Fibroblast of skin of abdomen (primary cell): ENCODE data around the gene CUL4A.

Experiments
- DNase-seq: peaks from one replicate; pipeline ENCODE4 v3.0.0-alpha.2; 2013

CUL4A gene

DNA sequence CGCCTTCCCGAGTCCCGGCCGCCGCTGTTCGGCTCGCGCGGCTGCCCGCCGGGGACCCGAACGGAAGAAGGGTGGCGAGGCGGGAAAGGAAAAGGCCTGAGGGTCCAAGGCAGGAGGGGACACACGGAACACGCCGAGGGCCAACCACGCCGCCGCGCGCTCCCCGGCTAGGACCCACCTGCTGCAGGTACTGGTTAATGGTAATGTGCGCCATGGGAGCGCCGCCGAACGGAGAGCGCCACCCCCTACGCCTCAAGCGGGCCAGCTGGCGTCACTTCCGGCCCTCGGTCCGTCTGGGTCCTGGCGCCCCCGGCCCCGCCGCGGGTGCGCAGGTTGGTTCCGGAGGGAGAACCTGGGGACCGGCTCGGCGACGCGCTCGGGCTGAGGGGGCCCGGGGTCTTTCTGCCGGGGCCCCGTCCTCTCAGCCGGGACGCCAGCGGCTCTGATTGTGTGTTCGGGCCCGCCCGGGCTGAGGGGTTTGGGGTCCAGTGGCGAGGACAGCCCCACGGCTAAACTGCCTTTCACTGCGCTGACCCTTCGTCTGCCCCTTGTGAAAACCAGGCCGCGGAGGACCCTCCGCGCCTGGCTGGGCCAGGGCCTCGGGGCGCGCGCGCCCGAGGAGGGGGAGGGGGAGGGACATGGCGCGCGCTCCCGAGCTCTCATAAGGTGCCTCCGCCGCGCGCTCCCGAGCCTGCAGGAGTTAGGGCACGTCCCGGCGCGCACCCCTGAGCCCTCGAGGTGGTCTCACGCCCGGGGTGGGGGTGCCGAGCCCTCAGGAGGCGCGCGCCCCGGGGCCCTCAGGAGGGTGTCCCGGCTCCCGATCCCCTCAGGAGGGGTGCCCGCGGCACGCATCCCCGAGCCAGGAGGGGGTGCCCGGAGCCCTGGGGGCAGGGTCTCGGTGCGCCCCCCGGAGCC is 735 bp upstream of the CUL4A start, which contains the start of gene PCID2:
PCID2 (minus strand) TSS at position 249 of the 915 bp plus-strand sequence; CDS start at position 214, 35 bp downstream.
- DNase-seq: peak; percentile 87

- peak; percentile 42 for DNase-seq
These were observed 477 bp downstream of the CUL4A start for GRCh38 chr13:113209759-113210421.

DNA sequence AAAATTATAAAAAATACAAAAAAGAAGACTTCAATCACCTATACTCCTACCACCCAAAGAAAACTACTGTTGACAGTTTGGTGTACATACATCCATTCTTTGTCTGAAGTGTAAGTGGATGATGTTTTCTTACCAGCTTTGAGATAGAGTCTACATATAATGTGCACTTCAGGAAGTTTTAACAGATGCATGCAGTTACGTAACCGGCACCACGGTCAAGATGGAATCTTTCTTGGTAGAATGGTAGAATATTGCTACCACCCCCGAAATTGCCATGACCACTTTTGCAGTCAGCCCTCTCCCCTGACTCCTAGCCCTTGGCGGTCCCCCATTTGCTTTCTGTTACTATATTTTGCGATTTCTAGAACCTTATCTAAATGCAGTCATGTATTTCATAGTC is 1.4 kb downstream of the CUL4A start:
- DNase-seq: no peak

DNA sequence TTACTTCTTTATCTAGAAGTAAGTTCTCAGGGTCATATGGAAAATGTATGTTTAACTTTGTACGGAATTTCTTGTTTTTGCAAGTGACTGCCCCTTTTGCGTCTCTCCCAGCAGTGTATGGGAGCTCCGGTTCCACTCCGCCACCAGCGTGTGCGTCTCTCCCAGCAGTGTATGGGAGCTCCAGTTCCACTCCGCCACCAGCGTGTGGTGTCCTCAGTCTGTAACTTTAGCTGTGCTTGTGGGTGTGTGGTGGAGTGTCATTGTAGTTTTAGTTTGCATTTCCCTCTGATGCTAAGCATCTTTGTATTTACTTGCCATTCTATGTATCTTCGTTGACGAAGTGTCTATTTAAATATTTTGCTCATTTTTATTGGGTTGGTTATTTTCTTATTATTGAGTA is 2.4 kb downstream of the CUL4A start:
- no peak for DNase-seq

DNA sequence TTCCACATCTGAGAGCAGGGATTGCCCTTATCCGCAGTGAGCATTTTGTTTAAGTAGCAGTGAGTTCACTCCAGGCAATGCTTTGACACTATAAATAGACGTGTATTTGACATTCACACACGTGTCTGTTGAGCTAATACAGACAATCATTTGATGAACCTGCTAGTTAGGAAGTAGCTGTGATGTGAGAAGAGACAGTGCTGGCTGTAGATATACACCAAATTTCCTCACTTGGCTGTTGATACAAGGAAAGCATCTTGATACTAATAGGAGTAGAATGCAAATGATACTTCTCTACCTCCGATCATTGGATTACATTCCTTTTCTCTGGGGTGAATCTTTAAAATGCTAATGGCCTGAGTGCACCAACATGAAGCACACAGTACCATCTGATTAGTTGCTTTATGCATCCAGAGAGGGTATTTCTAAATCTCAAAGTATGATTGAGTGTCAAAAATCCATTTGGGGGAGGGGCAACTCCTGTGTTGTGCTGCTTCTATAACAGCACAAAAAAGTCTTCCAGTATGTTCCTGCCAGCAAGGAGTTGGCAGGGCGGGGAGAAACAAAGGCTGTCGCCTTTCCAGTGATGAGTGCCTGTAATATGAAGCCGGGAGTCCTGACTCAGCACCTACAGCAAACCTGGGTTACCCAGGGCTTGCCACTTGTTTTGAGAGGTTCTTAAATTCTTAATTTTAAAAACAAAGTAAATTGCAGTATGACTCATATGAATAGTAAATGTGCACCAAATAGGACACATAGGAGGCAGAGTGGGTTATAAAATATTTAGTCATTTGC is 7.0 kb downstream of the CUL4A start:
- peak; percentile 61 for DNase-seq

GRCh38 chr13:113218586-113218985 is 9.2 kb downstream of the CUL4A start:
- DNase-seq: no peak

DNA sequence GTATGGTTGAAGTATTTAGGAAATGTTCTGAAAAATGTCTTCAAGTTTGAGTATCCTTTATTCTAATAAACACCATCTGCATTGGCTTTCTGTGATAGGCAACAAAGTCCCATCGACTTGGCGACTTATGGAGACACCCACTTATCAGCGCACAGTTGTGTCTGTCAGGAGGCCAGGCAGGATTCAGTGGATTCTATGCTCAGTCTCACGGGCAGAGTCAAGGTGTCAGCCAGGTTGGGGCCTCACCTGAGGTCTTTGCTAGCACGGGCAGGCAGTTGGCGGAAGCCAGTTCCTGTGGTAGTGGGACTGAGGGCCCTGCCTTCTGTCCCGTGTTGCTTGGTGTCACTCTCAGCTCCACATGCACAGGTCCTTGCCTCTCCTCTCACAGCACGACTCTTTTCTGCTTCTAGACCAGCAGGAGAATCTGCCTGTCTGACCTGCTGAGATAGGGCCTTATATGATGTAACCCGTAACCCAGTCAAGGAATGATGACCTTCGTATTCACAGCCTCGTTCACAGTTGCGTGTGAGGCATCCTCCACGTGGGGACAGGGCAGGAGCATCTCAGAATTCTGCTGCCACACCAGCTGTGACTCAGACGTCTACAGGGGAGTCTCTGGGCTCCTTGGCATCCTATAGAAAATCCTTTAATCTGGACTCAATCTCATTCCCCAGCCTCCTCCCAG is 10.0 kb downstream of the CUL4A start:
- peak; percentile 17 for DNase-seq

- DNase-seq: no peak
These were observed 10.8 kb downstream of the CUL4A start for GRCh38 chr13:113220141-113220598.

- DNase-seq: peak; percentile 13
These were observed 11.5 kb downstream of the CUL4A start for GRCh38 chr13:113220877-113221276.

GRCh38 chr13:113223070-113223469 is 13.7 kb downstream of the CUL4A start:
- DNase-seq: no peak

DNA sequence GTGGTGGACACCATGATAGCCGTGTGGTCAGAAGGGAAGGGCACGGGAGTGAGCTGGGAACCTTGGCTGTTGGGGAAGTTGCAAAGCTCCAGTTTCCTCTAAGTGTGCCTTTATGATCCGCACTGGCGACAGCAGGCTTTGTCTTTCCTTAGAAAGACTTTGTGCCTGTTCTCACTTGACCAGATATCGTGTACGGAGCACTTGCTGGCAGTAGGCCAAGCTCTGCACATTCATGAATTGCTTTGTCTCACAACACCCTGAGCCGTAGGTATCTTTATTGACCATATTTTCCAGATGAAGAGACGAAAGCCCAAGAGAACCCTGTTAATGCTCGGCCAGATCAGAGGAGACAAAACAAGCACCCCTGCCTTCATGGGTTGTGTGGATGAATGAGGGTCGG is 15.1 kb downstream of the CUL4A start:
- DNase-seq: no peak

GRCh38 chr13:113225515-113225914 is 16.1 kb downstream of the CUL4A start:
- DNase-seq: no peak

- no peak for DNase-seq
These were observed 17.5 kb downstream of the CUL4A start for GRCh38 chr13:113226873-113227450.

DNA sequence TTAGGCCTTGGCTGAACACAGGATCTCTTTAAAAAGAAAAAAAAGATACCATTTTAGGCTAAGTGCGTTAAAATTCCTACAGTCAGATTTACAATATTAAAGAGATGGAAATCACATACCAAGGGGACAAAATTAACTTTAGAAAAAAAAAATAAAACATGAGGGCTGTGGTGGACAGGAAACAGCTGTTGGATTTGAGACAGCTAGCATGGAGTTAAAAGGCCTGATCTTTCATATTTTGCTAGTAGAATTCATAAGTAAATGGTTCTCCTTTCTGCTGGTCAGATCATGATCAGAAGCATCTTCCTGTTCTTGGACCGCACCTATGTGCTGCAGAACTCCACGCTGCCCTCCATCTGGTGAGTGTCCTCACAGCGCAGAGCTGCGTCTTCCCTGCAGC is 19.7 kb downstream of the CUL4A start:
- DNase-seq: no peak

DNA sequence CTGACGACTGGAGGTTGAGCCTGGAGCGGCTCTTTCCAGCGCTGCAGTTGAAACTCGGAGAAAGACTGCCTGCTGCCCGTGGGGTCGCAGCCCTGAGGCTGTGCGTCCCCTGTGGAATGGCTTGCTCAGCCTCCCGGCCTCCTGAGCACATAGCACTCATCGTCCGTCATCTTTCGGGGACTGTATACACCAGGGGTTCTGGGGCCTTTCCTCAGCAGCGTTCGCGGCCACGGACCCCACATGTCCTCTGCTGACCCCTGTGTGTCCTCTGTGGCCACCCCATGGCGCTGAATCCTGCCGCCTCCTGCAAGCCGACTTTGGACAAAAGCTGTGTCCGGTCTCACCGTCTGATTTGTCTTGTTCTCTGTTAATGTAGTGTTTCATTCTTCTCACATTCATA is 20.4 kb downstream of the CUL4A start:
- DNase-seq: no peak

DNA sequence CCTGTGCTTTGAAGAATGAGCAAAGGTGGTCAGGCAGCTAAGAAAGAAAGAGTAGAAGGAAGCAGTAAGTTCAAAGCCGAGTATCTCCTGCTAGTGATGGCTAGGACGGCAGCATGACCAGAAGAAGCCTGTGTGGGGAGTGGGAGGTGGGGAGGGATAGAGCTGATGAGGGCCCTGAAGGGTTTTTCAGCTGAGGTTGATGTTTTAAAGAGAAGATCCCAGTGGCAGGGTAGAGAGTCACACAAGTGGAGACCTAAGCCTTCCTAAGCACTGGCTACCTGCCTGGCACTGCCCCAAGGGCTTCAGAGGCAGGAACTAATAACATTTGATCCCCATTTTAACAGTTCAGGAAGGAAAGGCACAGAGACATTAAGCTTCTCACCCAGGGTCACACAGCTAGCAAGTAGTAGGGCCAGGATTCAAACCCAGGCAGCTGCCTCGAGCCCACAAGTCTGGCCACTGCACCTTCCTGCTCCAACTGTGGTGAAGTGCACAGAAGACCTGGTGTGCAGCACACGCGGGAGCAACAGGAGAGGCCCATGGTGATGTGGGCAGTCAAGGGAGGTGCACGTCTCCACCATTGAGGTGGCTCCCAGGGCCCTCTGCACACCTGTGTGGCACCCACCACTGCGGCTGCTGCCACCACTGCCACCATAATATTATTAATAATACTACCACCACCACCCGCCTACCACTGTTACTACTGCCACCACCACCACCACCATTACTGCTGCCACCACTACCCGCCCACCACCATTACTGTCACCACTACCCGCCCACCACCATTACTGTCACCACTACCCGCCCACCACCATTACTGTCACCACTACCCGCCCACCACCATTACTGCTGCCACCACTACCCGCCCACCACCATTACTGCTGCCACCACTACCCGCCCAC is 22.1 kb downstream of the CUL4A start:
- DNase-seq: no peak

DNA sequence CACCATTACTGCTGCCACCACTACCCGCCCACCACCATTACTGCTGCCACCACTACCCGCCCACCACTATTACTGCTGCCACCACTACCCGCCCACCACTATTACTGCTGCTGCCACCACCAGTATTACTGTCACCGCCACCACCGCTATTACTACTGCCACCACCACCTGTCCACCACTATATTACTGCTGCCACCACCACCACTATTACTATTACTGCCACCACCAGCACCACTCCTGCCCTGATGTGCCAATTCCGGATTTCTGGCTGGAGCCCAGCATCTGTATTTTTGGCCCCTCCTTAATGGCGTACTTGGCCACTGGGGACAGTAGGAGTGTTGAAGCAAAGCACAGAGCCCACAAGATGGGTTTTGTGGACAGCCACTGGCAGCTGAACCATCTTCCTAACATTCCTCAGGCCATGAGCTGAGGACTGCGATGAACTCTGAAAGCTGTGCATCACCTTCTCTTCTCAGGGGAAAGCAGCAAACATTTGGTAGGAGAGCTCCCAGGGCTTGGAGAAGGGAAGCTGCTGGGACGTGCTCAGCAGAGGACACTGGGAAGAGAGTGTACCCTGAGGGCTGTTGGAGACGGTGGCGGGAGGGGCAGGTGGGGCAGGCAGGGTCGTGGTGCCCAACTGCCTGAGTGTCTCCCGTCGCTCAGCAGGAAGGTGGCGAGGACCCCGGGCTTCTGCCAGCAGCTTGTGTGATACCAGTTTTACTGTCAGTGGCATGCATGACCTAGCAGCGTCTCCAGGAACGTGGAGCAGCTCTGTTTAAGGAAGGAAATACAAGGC is 23.0 kb downstream of the CUL4A start:
- DNase-seq: no peak

DNA sequence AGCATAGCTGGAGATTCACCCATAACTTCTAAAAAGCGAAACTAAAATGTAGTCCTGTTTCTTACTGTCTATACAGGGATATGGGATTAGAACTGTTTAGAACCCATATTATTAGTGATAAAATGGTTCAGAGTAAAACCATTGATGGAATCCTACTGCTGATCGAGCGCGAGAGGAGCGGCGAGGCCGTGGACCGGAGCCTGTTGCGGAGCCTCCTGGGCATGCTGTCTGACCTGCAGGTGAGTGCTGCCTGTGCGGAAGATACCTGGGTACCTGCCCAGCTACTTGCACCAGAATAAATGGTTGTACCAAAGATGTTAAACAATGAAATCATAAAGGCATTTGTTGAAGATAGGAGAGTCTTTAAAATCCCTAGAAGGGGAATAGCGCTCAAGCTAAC is 23.7 kb downstream of the CUL4A start:
- DNase-seq: no peak

GRCh38 chr13:113238536-113238935 is 29.1 kb downstream of the CUL4A start:
- DNase-seq: no peak

- no peak for DNase-seq
These were observed 29.9 kb downstream of the CUL4A start for GRCh38 chr13:113239357-113239756.
